HEK293 (cell line): ENCODE measurements around the gene TXN2.

ENCODE experiments used
- CTCF ChIA-PET: fragments of 350-600 bp; formaldehyde crosslinking; extraction: SDS; loops from one replicate; lab custom pipeline; 2021; ENCODE audit warnings: antibody characterized with exemption; lab: Yijun Ruan, JAX
- POLR2A ChIA-PET: fragments of 300-600 bp; formaldehyde crosslinking; extraction: SDS; loops from one replicate; lab custom pipeline; 2020; ENCODE audit warnings: antibody characterized with exemption, inconsistent platforms; lab: Yijun Ruan, JAX
- H3K27ac ChIP-seq: fragments of 200-500 bp; sonication (Bioruptor generic); 2 replicates; pipeline ENCODE4 v1.5.1; 2014; ENCODE audit warnings: low read depth, low read length, control low read depth, inconsistent platforms; ENCODE audit errors: extremely low read depth
- H3K36me3 ChIP-seq, 2 experiments: fragments of 200-500 bp in 1 of 2; sonication (Bioruptor generic) in 1 of 2; 1 replicate in 1 of 2; 2 replicates in 1 of 2; pipeline ENCODE4 v1.5.1; 2014 to 2017; ENCODE audit warnings: inconsistent platforms in 2 of 2, low read length in 2 of 2; ENCODE audit not compliant: control insufficient read depth in 2 of 2, insufficient read depth in 1 of 2
- H3K4me1 ChIP-seq: fragments of 200-500 bp; sonication (Bioruptor generic); 2 replicates; pipeline ENCODE4 v1.5.1; 2014; ENCODE audit warnings: mild to moderate bottlenecking, low read length, inconsistent platforms; ENCODE audit not compliant: control insufficient read depth, insufficient read depth
- H3K4me3 ChIP-seq: 2 replicates; pipeline ENCODE4 v1.5.1; 2011; ENCODE audit warnings: low read depth, mild to moderate bottlenecking, control low read depth, low read length, moderate library complexity
- H3K9me3 ChIP-seq: fragments of 200-500 bp; sonication (Bioruptor generic); 2 replicates; pipeline ENCODE4 v1.5.1; 2014; ENCODE audit warnings: low read depth, low read length, inconsistent platforms; ENCODE audit not compliant: control insufficient read depth, insufficient read depth
- KLF10 ChIP-seq: fragments of 450-650 bp; IDR thresholded peaks from 2 replicates; pipeline ENCODE4 v1.5.1; 2018; ENCODE audit warnings: missing biosample characterization, mild to moderate bottlenecking, missing genetic modification characterization
- KLF8 ChIP-seq: fragments of 450-650 bp; formaldehyde crosslinking; IDR thresholded peaks from 2 replicates; pipeline ENCODE4 v1.5.1; 2016; ENCODE audit warnings: missing biosample characterization, missing genetic modification characterization
- PRDM1 ChIP-seq: fragments of 450-650 bp; formaldehyde crosslinking; IDR thresholded peaks from 2 replicates; pipeline ENCODE4; 2016; ENCODE audit warnings: missing biosample characterization, missing genetic modification characterization
- SETDB1 ChIP-seq: IDR thresholded peaks from one replicate; pipeline ENCODE4 v1.6.1; 2017; ENCODE audit warnings: mild to moderate bottlenecking, low read length, moderate library complexity, mixed read lengths; ENCODE audit not compliant: insufficient read length
- SP7 ChIP-seq: fragments of 450-650 bp; formaldehyde crosslinking; IDR thresholded peaks from 2 replicates; pipeline ENCODE4 v1.5.1; 2016; ENCODE audit warnings: missing biosample characterization, missing genetic modification characterization
- ZBTB17 ChIP-seq: fragments of 450-650 bp; formaldehyde crosslinking; IDR thresholded peaks from 2 replicates; pipeline ENCODE4 v1.5.1; 2016; ENCODE audit warnings: missing biosample characterization, missing genetic modification characterization
- ZBTB20 ChIP-seq: fragments of 450-650 bp; formaldehyde crosslinking; IDR thresholded peaks from 2 replicates; pipeline ENCODE4 v1.5.1; 2016; ENCODE audit warnings: missing biosample characterization, missing genetic modification characterization
- ZBTB21 ChIP-seq: fragments of 450-650 bp; formaldehyde crosslinking; IDR thresholded peaks from 2 replicates; pipeline ENCODE4 v1.5.1; 2017; ENCODE audit warnings: missing biosample characterization, missing genetic modification characterization
- ZFHX2 ChIP-seq: fragments of 450-650 bp; formaldehyde crosslinking; conservative IDR thresholded peaks from 2 replicates; pipeline ENCODE4 v1.5.1; 2016; ENCODE audit warnings: missing biosample characterization, missing genetic modification characterization
- ZFP69B ChIP-seq: fragments of 450-650 bp; formaldehyde crosslinking; IDR thresholded peaks from 2 replicates; pipeline ENCODE4 v1.5.1; 2016; ENCODE audit warnings: missing biosample characterization, missing genetic modification characterization
- ZNF133 ChIP-seq: fragments of 450-650 bp; formaldehyde crosslinking; IDR thresholded peaks from 2 replicates; pipeline ENCODE4 v1.5.1; 2016; ENCODE audit warnings: missing biosample characterization, missing genetic modification characterization
- ZNF140 ChIP-seq: fragments of 450-650 bp; formaldehyde crosslinking; IDR thresholded peaks from 2 replicates; pipeline ENCODE4 v1.5.1; 2016; ENCODE audit warnings: missing biosample characterization, missing genetic modification characterization
- ZNF146 ChIP-seq: fragments of 450-650 bp; formaldehyde crosslinking; IDR thresholded peaks from 2 replicates; pipeline ENCODE4 v1.5.1; 2016; ENCODE audit warnings: missing biosample characterization, missing genetic modification characterization
- ZNF175 ChIP-seq: fragments of 450-650 bp; formaldehyde crosslinking; IDR thresholded peaks from 2 replicates; pipeline ENCODE4 v1.5.1; 2016; ENCODE audit warnings: missing biosample characterization, missing genetic modification characterization
- ZNF394 ChIP-seq: fragments of 450-650 bp; formaldehyde crosslinking; IDR thresholded peaks from 2 replicates; pipeline ENCODE4 v1.5.1; 2016; ENCODE audit warnings: missing biosample characterization, missing genetic modification characterization, mild to moderate bottlenecking, moderate library complexity, borderline replicate concordance
- ZNF433 ChIP-seq: fragments of 450-650 bp; formaldehyde crosslinking; IDR thresholded peaks from 2 replicates; pipeline ENCODE4 v1.5.1; 2016; ENCODE audit warnings: missing biosample characterization, missing genetic modification characterization, low read depth
- ZNF549 ChIP-seq: fragments of 450-650 bp; IDR thresholded peaks from 2 replicates; pipeline ENCODE4 v1.5.1; 2018; ENCODE audit warnings: missing biosample characterization, missing genetic modification characterization, mild to moderate bottlenecking, inconsistent platforms, moderate library complexity
- ZNF555 ChIP-seq: fragments of 450-650 bp; formaldehyde crosslinking; conservative IDR thresholded peaks from 2 replicates; pipeline ENCODE4 v1.5.1; 2017; ENCODE audit warnings: missing biosample characterization, mild to moderate bottlenecking, missing genetic modification characterization, inconsistent platforms
- ZNF629 ChIP-seq: fragments of 450-650 bp; formaldehyde crosslinking; IDR thresholded peaks from 2 replicates; pipeline ENCODE4 v1.5.1; 2017; ENCODE audit warnings: missing biosample characterization, missing genetic modification characterization
- ZNF677 ChIP-seq: fragments of 450-650 bp; IDR thresholded peaks from 2 replicates; pipeline ENCODE4 v1.5.0; 2018; ENCODE audit warnings: missing biosample characterization, mild to moderate bottlenecking, missing genetic modification characterization, moderate library complexity
- ZNF792 ChIP-seq: fragments of 450-650 bp; formaldehyde crosslinking; IDR thresholded peaks from 2 replicates; pipeline ENCODE4 v1.5.1; 2016; ENCODE audit warnings: missing biosample characterization, missing genetic modification characterization
- ZSCAN23 ChIP-seq: fragments of 450-650 bp; formaldehyde crosslinking; IDR thresholded peaks from 2 replicates; pipeline ENCODE4 v1.5.1; 2016; ENCODE audit warnings: missing biosample characterization, missing genetic modification characterization
- TF ChIP-seq, protein P1 (sequence below): fragments of 450-650 bp; formaldehyde crosslinking; IDR thresholded peaks from 2 replicates; pipeline ENCODE4 v1.5.1; 2017; ENCODE audit warnings: missing biosample characterization, missing genetic modification characterization
- TF ChIP-seq, protein P2 (sequence below): fragments of 450-650 bp; formaldehyde crosslinking; IDR thresholded peaks from 2 replicates; pipeline ENCODE4 v1.5.1; 2016; ENCODE audit warnings: missing biosample characterization, missing genetic modification characterization
- TF ChIP-seq, protein P3 (sequence below): fragments of 450-650 bp; formaldehyde crosslinking; IDR thresholded peaks from 2 replicates; pipeline ENCODE4 v1.5.1; 2016; ENCODE audit warnings: missing biosample characterization, missing genetic modification characterization
- TF ChIP-seq, protein P4 (sequence below): fragments of 450-650 bp; IDR thresholded peaks from 2 replicates; pipeline ENCODE4 v1.5.1; 2018; ENCODE audit warnings: missing biosample characterization, mild to moderate bottlenecking, missing genetic modification characterization
- TF ChIP-seq, protein P5 (sequence below): fragments of 450-650 bp; formaldehyde crosslinking; IDR thresholded peaks from 2 replicates; pipeline ENCODE4 v1.5.1; 2016; ENCODE audit warnings: missing biosample characterization, missing genetic modification characterization

Gene TXN2

DNA sequence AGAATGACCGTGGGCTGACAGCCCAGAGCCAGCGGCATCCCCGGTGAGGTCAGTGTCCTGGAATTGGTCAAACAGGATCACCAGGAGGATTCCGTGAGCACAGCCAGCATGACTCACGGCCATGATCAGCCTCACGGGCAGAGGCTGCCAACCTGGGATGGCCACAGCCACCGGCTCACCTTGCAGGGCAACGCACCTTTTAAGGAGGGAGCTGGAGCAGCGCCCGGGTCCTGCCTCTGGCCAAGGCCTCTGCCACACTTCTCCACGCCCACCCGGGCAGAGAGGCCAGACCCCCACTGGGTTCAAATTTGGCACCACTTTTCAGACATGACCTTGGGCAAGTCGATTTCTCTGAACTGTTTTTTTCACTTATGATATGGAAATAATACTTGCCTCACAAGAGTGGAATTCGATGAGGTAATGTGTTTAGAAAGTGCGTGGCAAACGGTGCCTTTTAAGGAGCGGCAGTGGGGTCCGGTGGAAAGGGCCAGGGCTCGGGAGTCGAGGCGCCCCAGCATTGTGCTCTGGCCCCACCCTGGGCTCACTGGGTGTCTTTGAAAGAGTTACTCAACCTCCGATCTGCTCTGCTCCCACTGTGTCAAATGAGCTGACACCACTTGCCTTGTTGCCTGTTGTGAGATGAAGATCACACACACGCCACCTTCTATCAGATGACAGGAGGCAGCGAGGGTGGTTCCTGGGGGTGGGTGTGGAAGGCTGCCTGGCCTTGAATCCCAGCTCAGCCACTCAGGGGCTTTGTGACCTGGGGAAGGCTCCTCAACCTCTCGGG lies 16.0 kb downstream of the TXN2 start:
- Histone ChIP-seq H3K36me3 (peaks cover 0 to 36% of the 10 kb centered on the region in 2 experiments; a peak in 2 of 3 replicates), H3K4me1 (peaks cover 21% of the 10 kb centered on the region), H3K4me3 (no peak overlapping the region), H3K9me3 (no peaks in the 10 kb centered on the region), H3K27ac (peak overlapping the region; percentile 71)
- CTCF ChIA-PET = interaction anchor here (0.5 to 7.3 kb wide), 8 partner anchors 10 to 510 kb away, joined by 3 to 132 read pairs (median 4); no protein-coding TSS in a partner anchor
- POLR2A ChIA-PET = interaction anchor here (0.8 to 3.3 kb wide), 12 partner anchors 10 to 138 kb away, joined by 3 to 23 read pairs (median 8); partner anchors contain the start of genes MYH9 and TXN2
- TF ChIP-seq ZFHX2 (tag by site-specific recombination) (peak; percentile 55), KLF8 (tag by site-specific recombination) (peak; percentile 59; the same call in 1 of the 2 replicates), ZNF433 (no peak), ZBTB17 (tag by site-specific recombination) (peak; percentile 71), ZNF133 (no peak), ZBTB21 (tag by site-specific recombination) (peak; percentile 51; the same call in 1 of the 2 replicates), ZNF394 (tag by site-specific recombination) (peak; percentile 45; the same call in 1 of the 2 replicates), ZNF175 (no peak), KLF10 (tag by site-specific recombination) (peak; percentile 70), PRDM1 (tag by site-specific recombination) (peak; percentile 86), SETDB1 (no peak), ZNF549 (tag by site-specific recombination) (no peak), ZNF555 (tag by site-specific recombination) (no peak), SP7 (peak; percentile 73), ZNF792 (tag by site-specific recombination) (no peak), ZSCAN23 (no peak), ZNF629 (peak; percentile 85), ZBTB20 (tag by site-specific recombination) (no peak; the same call in 1 of the 2 replicates), ZNF140 (tag by site-specific recombination) (no peak), ZNF146 (no peak), ZNF677 (peak; percentile 69; the same call in 1 of the 2 replicates), ZFP69B (tag by site-specific recombination) (peak; percentile 91)
- TF ChIP-seq, protein P1, sequence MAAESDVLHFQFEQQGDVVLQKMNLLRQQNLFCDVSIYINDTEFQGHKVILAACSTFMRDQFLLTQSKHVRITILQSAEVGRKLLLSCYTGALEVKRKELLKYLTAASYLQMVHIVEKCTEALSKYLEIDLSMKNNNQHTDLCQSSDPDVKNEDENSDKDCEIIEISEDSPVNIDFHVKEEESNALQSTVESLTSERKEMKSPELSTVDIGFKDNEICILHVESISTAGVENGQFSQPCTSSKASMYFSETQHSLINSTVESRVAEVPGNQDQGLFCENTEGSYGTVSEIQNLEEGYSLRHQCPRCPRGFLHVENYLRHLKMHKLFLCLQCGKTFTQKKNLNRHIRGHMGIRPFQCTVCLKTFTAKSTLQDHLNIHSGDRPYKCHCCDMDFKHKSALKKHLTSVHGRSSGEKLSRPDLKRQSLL (tag by site-specific recombination) = no peak
- TF ChIP-seq, protein P2, sequence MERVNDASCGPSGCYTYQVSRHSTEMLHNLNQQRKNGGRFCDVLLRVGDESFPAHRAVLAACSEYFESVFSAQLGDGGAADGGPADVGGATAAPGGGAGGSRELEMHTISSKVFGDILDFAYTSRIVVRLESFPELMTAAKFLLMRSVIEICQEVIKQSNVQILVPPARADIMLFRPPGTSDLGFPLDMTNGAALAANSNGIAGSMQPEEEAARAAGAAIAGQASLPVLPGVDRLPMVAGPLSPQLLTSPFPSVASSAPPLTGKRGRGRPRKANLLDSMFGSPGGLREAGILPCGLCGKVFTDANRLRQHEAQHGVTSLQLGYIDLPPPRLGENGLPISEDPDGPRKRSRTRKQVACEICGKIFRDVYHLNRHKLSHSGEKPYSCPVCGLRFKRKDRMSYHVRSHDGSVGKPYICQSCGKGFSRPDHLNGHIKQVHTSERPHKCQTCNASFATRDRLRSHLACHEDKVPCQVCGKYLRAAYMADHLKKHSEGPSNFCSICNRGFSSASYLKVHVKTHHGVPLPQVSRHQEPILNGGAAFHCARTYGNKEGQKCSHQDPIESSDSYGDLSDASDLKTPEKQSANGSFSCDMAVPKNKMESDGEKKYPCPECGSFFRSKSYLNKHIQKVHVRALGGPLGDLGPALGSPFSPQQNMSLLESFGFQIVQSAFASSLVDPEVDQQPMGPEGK (tag by site-specific recombination) = peak; percentile 78
- TF ChIP-seq, protein P3, sequence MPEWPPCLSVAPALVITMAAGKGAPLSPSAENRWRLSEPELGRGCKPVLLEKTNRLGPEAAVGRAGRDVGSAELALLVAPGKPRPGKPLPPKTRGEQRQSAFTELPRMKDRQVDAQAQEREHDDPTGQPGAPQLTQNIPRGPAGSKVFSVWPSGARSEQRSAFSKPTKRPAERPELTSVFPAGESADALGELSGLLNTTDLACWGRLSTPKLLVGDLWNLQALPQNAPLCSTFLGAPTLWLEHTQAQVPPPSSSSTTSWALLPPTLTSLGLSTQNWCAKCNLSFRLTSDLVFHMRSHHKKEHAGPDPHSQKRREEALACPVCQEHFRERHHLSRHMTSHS (tag by site-specific recombination) = no peak
- TF ChIP-seq, protein P4, sequence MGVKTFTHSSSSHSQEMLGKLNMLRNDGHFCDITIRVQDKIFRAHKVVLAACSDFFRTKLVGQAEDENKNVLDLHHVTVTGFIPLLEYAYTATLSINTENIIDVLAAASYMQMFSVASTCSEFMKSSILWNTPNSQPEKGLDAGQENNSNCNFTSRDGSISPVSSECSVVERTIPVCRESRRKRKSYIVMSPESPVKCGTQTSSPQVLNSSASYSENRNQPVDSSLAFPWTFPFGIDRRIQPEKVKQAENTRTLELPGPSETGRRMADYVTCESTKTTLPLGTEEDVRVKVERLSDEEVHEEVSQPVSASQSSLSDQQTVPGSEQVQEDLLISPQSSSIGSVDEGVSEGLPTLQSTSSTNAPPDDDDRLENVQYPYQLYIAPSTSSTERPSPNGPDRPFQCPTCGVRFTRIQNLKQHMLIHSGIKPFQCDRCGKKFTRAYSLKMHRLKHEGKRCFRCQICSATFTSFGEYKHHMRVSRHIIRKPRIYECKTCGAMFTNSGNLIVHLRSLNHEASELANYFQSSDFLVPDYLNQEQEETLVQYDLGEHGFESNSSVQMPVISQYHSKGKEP (tag by site-specific recombination) = no peak
- TF ChIP-seq, protein P5, sequence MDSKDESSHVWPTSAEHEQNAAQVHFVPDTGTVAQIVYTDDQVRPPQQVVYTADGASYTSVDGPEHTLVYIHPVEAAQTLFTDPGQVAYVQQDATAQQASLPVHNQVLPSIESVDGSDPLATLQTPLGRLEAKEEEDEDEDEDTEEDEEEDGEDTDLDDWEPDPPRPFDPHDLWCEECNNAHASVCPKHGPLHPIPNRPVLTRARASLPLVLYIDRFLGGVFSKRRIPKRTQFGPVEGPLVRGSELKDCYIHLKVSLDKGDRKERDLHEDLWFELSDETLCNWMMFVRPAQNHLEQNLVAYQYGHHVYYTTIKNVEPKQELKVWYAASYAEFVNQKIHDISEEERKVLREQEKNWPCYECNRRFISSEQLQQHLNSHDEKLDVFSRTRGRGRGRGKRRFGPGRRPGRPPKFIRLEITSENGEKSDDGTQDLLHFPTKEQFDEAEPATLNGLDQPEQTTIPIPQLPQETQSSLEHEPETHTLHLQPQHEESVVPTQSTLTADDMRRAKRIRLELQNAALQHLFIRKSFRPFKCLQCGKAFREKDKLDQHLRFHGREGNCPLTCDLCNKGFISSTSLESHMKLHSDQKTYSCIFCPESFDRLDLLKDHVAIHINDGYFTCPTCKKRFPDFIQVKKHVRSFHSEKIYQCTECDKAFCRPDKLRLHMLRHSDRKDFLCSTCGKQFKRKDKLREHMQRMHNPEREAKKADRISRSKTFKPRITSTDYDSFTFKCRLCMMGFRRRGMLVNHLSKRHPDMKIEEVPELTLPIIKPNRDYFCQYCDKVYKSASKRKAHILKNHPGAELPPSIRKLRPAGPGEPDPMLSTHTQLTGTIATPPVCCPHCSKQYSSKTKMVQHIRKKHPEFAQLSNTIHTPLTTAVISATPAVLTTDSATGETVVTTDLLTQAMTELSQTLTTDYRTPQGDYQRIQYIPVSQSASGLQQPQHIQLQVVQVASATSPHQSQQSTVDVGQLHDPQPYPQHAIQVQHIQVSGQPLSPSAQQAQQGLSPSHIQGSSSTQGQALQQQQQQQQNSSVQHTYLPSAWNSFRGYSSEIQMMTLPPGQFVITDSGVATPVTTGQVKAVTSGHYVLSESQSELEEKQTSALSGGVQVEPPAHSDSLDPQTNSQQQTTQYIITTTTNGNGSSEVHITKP = peak; percentile 53; the same call in 1 of the 2 replicates
